PFSK-1 (cell line): ENCODE results near the gene CTNNBL1.

Experiments used
- TAF1 ChIP-seq: IDR thresholded peaks from 2 replicates; pipeline ENCODE4 v1.6.1; 2012; ENCODE audit warnings: low read length, control low read depth, borderline replicate concordance; ENCODE audit not compliant: insufficient read depth
- TF ChIP-seq, protein P1 (sequence below), 2 experiments: IDR thresholded peaks; 2 replicates each; pipeline versions ENCODE4 v1.6.1 to v1.8.0; 2011 to 2012; ENCODE audit warnings: low read depth in 2 of 2, low read length in 2 of 2, control low read depth in 1 of 2, inconsistent platforms in 1 of 2, mild to moderate bottlenecking in 1 of 2, moderate library complexity in 1 of 2; ENCODE audit not compliant: insufficient read depth in 1 of 2

- TF ChIP-seq, protein P1, sequence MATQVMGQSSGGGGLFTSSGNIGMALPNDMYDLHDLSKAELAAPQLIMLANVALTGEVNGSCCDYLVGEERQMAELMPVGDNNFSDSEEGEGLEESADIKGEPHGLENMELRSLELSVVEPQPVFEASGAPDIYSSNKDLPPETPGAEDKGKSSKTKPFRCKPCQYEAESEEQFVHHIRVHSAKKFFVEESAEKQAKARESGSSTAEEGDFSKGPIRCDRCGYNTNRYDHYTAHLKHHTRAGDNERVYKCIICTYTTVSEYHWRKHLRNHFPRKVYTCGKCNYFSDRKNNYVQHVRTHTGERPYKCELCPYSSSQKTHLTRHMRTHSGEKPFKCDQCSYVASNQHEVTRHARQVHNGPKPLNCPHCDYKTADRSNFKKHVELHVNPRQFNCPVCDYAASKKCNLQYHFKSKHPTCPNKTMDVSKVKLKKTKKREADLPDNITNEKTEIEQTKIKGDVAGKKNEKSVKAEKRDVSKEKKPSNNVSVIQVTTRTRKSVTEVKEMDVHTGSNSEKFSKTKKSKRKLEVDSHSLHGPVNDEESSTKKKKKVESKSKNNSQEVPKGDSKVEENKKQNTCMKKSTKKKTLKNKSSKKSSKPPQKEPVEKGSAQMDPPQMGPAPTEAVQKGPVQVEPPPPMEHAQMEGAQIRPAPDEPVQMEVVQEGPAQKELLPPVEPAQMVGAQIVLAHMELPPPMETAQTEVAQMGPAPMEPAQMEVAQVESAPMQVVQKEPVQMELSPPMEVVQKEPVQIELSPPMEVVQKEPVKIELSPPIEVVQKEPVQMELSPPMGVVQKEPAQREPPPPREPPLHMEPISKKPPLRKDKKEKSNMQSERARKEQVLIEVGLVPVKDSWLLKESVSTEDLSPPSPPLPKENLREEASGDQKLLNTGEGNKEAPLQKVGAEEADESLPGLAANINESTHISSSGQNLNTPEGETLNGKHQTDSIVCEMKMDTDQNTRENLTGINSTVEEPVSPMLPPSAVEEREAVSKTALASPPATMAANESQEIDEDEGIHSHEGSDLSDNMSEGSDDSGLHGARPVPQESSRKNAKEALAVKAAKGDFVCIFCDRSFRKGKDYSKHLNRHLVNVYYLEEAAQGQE (IDR thresholded peaks at IDR 0.05; ENCODE audit: insufficient read depth in 1 of 2, low read depth in 2 of 2, low read length in 2 of 2), result no peak
- TF ChIP-seq TAF1, result no peak
These were observed 17.4 kb upstream of the CTNNBL1 start for GRCh38 chr20:37676440-37676839.
